RPMI8226 (cell line): ENCODE measurements around the gene ZNF234.
A peak's percentile ranks its signal among the peaks of the same experiment; 100 is the strongest.
"Not testable (repeated sequence)": the region's sequence is repeated elsewhere in the genome, so short reads cannot be mapped to it uniquely, and the experiment has no call there.

Experiments used
- DNase-seq: peaks from one replicate; pipeline ENCODE4 v3.0.0-alpha.2; 2015

ZNF234 gene

GRCh38 chr19:44190020-44190419 lies 48.7 kb downstream of the ZNF234 start:
- DNase-seq, result no peak

- no peak for DNase-seq
Observed at GRCh38 chr19:44192127-44192526, 50.8 kb downstream of the ZNF234 start.

GRCh38 chr19:44196772-44197171 lies 55.4 kb downstream of the ZNF234 start:
- no peak for DNase-seq

- DNase-seq, result no peak
Observed at GRCh38 chr19:44202470-44202869, 61.1 kb downstream of the ZNF234 start.

GRCh38 chr19:44202974-44203373 lies 61.6 kb downstream of the ZNF234 start:
- DNase-seq, result no peak

- DNase-seq, result not testable (repeated sequence)
Observed at GRCh38 chr19:44203877-44204276, 62.5 kb downstream of the ZNF234 start.

- no peak for DNase-seq
Observed at GRCh38 chr19:44204772-44205171, 63.4 kb downstream of the ZNF234 start.

GRCh38 chr19:44207126-44207803 lies 65.9 kb downstream of the ZNF234 start:
- DNase-seq, result peak; percentile 92
